LNCAP (cell line): Measurements from ENCODE around the gene ZBTB20.

Source experiments
- CTCF ChIP-seq: fragments of 450-650 bp; IDR thresholded peaks from 2 replicates; pipeline ENCODE4 v1.5.1; 2017; ENCODE audit warnings: mild to moderate bottlenecking

The ZBTB20 gene

DNA sequence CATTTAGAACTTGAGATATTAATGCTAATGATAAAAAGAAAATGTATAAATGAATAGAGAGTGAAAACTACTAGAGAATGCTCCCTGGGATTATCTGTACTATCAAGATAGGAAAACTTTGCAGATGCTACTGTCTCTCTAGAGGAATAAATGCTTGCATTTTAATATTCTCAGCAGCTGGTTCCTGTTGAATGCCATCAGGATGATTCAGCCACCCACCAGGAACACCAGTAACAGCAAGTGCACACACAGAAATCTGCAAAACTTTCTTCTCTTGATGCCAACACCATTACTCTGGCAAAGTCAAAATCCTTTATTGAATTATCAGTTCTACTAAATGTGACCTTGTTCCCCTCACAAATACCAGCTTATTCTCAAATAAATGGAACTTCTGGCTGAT, 704.8 kb downstream of the ZBTB20 start:
- no peak for TF ChIP-seq CTCF

- TF ChIP-seq CTCF: no peak
These were observed 705.7 kb downstream of the ZBTB20 start for GRCh38 chr3:114441386-114441785.

- TF ChIP-seq CTCF: no peak
These were observed 706.4 kb downstream of the ZBTB20 start for GRCh38 chr3:114440700-114441099.

DNA sequence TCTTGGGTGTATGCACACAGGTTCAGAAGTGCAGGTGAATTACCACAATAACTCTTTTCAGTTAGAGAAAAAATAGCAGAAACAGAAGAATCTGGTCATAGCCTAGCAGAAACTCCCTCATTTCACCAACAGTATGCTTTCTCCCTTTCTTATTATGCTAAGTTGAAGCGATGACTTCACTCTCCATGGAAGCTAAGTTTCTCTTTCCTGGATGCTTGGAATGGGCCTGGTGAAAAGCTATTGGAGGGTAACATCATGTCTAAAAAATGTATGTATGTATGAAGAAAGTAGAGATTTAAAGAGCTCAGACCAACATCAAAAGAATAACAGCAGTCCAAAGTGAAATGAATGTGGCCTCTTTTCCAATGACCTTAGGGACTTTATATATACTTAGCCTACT, 707.8 kb downstream of the ZBTB20 start:
- no peak for TF ChIP-seq CTCF

GRCh38 chr3:114437897-114438296, 709.2 kb downstream of the ZBTB20 start:
- no peak for TF ChIP-seq CTCF

GRCh38 chr3:114436182-114436581, 710.9 kb downstream of the ZBTB20 start:
- no peak for TF ChIP-seq CTCF

- TF ChIP-seq CTCF: no peak
These were observed 711.5 kb downstream of the ZBTB20 start for GRCh38 chr3:114435386-114436115.

DNA sequence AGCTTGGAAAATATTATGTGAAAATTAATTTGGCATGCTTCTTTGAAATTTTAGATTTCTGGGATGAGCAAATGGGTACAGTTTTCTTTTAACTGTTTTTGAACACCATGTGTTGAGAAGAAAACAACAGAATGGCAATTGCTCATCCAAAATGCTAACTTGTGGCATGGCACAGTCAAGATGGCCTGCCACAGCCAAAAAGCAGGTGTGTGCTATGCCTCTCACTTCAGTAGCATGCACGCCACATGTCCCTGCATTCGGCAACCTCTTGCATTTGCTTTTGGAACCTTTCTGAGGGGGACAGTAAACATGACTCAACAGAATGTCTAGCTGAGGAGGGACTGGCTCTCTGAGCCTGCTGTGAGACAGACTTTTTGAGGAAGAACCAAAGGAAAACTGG, 714.8 kb downstream of the ZBTB20 start:
- no peak for TF ChIP-seq CTCF
